IPS DF 4.7 (cell line): ENCODE results near the gene GNAQ.

Experiments used
- DNase-seq: peaks from one replicate; pipeline ENCODE4 v3.0.0-alpha.2; 2013; ENCODE audit warnings: low spot score; ENCODE audit errors: extremely low read depth

Gene GNAQ

GRCh38 chr9:78031893-78032729 is 500 bp upstream of the GNAQ start:
- DNase-seq: no peak

- no peak for DNase-seq
Measured at GRCh38 chr9:78030553-78031443, 813 bp downstream of the GNAQ start.

- DNase-seq: no peak
Measured at GRCh38 chr9:78030296-78030552, 1.4 kb downstream of the GNAQ start.

- no peak for DNase-seq
Measured at GRCh38 chr9:78029551-78030295, 1.9 kb downstream of the GNAQ start.

- no peak for DNase-seq
Measured at GRCh38 chr9:78028926-78029325, 2.7 kb downstream of the GNAQ start.

- no peak for DNase-seq
Measured at GRCh38 chr9:78026947-78027346, 4.7 kb downstream of the GNAQ start.

GRCh38 chr9:78026416-78026815 is 5.2 kb downstream of the GNAQ start:
- DNase-seq: no peak

- DNase-seq: no peak
Measured at GRCh38 chr9:78025186-78025585, 6.4 kb downstream of the GNAQ start.

GRCh38 chr9:78023003-78023741 is 8.4 kb downstream of the GNAQ start:
- no peak for DNase-seq

- no peak for DNase-seq
Measured at GRCh38 chr9:78021697-78022096, 9.9 kb downstream of the GNAQ start.

- no peak for DNase-seq
Measured at GRCh38 chr9:78017190-78017693, 14.4 kb downstream of the GNAQ start.

- no peak for DNase-seq
Measured at GRCh38 chr9:78015241-78015640, 16.4 kb downstream of the GNAQ start.

GRCh38 chr9:78014776-78015175 is 16.8 kb downstream of the GNAQ start:
- no peak for DNase-seq

GRCh38 chr9:78013934-78014333 is 17.7 kb downstream of the GNAQ start:
- DNase-seq: no peak

GRCh38 chr9:78011049-78011448 is 20.6 kb downstream of the GNAQ start:
- DNase-seq: no peak

- DNase-seq: no peak
Measured at GRCh38 chr9:78010445-78010844, 21.2 kb downstream of the GNAQ start.

- DNase-seq: no peak
Measured at GRCh38 chr9:78009186-78009585, 22.4 kb downstream of the GNAQ start.

GRCh38 chr9:78006734-78007133 is 24.9 kb downstream of the GNAQ start:
- no peak for DNase-seq

GRCh38 chr9:78005231-78006002 is 26.2 kb downstream of the GNAQ start:
- DNase-seq: no peak

- DNase-seq: no peak
Measured at GRCh38 chr9:78004478-78005229, 27.0 kb downstream of the GNAQ start.
